ENCODE results near the gene ACY1.

The ACY1 gene

DNA sequence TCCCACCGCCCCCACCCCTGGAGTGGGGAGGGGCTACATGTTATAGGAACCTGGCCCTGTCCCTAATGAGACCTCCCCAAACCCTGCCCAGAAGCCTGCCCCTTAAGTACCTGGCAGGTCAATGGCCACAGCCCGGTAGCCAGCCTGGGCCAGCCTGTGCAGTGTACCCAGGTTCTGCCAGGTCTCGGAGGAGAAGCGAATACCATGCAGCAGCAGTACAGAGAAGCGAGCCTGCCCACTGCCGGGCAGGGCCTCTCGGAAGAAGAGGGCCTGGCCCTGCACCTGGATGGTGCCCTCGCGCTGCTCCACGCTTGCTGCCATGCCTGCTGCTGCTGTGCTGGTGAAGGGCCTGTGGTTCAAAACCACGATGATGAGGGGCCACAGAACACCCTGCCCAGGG is 12.0 kb upstream of the ACY1 start:
- no peaks in the 10 kb centered on the region for H3K36me3 ChIP-seq
- no peaks in the 10 kb centered on the region for H3K9me3 ChIP-seq
- no peaks in the 10 kb centered on the region for H3K27me3 ChIP-seq
- DNase-seq = no peak
- no peak overlapping the region for H3K4me3 ChIP-seq (ENCODE audit: low read depth, low read length)
- peaks cover 8% of the 10 kb centered on the region for H3K4me1 ChIP-seq
- TF ChIP-seq, protein P1, sequence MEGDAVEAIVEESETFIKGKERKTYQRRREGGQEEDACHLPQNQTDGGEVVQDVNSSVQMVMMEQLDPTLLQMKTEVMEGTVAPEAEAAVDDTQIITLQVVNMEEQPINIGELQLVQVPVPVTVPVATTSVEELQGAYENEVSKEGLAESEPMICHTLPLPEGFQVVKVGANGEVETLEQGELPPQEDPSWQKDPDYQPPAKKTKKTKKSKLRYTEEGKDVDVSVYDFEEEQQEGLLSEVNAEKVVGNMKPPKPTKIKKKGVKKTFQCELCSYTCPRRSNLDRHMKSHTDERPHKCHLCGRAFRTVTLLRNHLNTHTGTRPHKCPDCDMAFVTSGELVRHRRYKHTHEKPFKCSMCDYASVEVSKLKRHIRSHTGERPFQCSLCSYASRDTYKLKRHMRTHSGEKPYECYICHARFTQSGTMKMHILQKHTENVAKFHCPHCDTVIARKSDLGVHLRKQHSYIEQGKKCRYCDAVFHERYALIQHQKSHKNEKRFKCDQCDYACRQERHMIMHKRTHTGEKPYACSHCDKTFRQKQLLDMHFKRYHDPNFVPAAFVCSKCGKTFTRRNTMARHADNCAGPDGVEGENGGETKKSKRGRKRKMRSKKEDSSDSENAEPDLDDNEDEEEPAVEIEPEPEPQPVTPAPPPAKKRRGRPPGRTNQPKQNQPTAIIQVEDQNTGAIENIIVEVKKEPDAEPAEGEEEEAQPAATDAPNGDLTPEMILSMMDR (IDR thresholded peaks at IDR 0.05; ENCODE audit: low read depth, low read length) = no peak

DNA sequence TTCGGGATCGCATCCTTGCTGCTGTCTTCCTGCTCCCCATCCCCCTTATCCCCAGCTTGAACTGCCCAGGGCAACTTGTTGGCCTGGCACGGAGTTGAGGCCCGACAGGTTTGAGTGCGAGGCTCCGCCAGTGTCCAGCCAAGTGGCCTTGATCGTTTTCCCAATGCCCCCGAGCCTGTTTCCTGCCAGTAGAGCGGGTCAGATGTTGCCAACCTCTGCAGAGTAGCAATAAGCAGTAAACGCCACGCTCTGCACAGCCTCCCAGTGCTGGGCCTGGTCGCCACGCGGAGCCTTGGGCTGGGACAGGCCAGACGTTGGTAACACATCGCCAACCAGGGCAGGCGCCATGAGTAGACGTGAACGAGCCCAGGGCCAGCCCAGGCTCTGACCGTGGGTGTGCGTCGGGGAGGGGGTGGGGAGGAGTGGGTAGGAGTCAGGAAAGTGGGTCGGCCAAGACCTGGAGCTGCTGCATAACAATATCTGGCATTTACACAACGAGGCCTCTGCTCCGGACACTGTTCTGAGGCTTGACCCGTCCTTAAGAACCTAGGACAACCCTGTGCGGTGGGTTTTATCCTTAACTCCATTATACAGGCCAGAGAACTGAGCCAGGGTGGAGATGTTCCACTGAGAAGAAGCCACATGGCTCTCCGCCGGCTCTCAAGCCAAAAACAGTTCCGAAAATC is 8.9 kb upstream of the ACY1 start:
- Histone ChIP-seq H3K4me3 (ENCODE audit: low read depth, low read length) (peak overlapping the region; percentile 63), H3K9me3 (no peaks in the 10 kb centered on the region), H3K36me3 (no peaks in the 10 kb centered on the region), H3K27me3 (no peaks in the 10 kb centered on the region), H3K4me1 (peaks cover 8% of the 10 kb centered on the region)
- TF ChIP-seq, protein P1 (IDR thresholded peaks at IDR 0.05; ENCODE audit: low read depth, low read length) = no peak
- DNase-seq = peak; percentile 33

DNA sequence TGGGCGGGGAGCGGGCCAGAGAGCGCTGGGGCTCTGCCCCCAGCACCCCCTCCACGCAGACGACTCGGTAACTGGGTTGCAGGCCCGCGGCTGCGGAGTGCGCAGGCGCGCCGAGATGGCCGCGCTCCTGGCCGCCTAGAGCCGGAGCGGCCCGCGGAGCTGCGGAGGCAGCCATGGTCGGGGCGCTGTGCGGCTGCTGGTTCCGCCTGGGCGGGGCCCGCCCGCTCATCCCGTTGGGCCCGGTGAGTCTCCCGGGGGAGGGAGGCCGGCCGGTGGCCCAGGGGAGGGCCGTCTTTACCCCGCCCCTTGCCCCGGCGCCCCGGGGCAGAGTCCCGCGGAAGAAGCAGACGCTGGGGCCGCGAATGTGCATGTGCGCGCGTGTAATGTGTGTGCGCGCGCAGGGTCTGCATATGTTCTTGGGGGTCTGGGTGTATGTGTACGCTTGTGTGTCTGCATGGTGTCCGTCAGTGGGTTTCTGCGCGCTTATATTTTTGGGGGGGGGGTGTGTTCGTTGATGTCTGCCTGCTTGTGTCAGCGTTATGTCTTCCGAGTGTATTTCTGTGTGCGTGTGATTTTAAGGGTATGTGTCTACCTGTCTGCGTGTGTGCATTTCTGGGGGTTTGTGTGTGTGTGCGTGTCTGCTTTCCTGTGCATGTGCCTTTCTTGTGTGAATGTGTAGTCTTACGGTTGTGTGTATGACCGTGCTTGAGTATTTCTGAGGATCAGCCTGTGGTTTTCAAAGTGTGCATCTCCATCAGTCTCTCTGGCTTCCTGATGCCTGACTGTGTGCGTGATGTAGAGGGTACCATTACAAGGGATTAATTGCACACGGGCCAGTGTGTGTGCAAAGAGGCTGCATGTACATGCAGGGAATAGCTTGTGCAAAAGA is 8.1 kb upstream of the ACY1 start, which contains the start of gene ABHD14A:
Gene ABHD14A, plus strand, starts transcription at position 102 of the 889 bp plus-strand sequence. Its CDS starts 72 bp downstream, at position 174.
- peak; percentile 60 for DNase-seq
- H3K36me3 ChIP-seq = no peaks in the 10 kb centered on the region
- no peaks in the 10 kb centered on the region for H3K27me3 ChIP-seq
- H3K4me1 ChIP-seq = peaks cover 8% of the 10 kb centered on the region
- H3K4me3 ChIP-seq (ENCODE audit: low read depth, low read length) = peak within 1 kb of the TSS; percentile 72
- TF ChIP-seq, protein P1 (IDR thresholded peaks at IDR 0.05; ENCODE audit: low read depth, low read length) = no peak
- no peaks in the 10 kb centered on the region for H3K9me3 ChIP-seq

GRCh38 chr3:51975852-51976549 is 7.3 kb upstream of the ACY1 start:
- peaks cover 8% of the 10 kb centered on the region for H3K4me1 ChIP-seq
- TF ChIP-seq, protein P1 (IDR thresholded peaks at IDR 0.05; ENCODE audit: low read depth, low read length) = no peak
- peak; percentile 76 for DNase-seq
- no peaks in the 10 kb centered on the region for H3K36me3 ChIP-seq
- H3K9me3 ChIP-seq = no peaks in the 10 kb centered on the region
- peak overlapping the region; percentile 63 for H3K4me3 ChIP-seq (ENCODE audit: low read depth, low read length)
- no peaks in the 10 kb centered on the region for H3K27me3 ChIP-seq

DNA sequence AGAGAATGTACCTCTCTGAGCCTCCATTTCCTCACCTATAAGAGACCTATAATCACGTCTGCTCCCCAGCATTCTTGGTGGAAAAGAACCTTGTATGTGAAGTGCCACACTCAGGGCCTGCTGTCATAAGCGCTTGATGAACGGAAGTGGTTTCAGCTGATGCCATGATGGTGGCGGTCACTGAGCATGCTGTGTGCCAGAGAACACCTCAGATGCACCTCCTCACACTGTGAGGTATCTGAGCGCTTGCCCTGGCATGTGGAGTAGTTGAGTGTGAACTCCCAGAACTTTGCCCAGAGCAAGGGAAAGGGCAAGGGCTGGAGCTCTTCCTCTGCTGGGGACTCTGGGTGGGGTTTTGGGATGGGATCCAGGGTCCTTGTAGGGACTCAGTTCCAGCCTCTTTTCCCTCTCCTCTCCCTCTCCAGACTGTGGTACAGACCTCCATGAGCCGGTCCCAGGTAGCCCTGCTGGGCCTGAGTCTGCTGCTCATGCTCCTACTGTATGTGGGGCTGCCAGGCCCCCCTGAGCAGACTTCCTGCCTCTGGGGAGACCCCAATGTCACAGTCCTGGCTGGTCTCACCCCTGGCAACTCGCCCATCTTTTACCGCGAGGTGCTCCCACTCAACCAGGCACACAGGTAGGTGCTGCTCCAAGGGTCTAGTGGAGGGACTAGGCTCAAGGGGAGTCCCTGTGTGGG is 5.7 kb upstream of the ACY1 start:
- TF ChIP-seq, protein P1 (IDR thresholded peaks at IDR 0.05; ENCODE audit: low read depth, low read length) = no peak
- no peaks in the 10 kb centered on the region for H3K27me3 ChIP-seq
- no peaks in the 10 kb centered on the region for H3K9me3 ChIP-seq
- no peak for DNase-seq
- H3K4me1 ChIP-seq = peaks cover 8% of the 10 kb centered on the region
- H3K4me3 ChIP-seq (ENCODE audit: low read depth, low read length) = no peak overlapping the region
- H3K36me3 ChIP-seq = no peaks in the 10 kb centered on the region
